Naive B cell (primary cell): ENCODE results near the gene PJA2. TPM values are rescaled to one million over a fixed set of nuclear protein-coding genes. Genes with fewer than 3 reads are reported as not detected.
"Not testable (repeated sequence)": the region's sequence is repeated elsewhere in the genome, so short reads cannot be mapped to it uniquely, and the experiment has no call there.

Experiments
- ATAC-seq, 2 donors: fragments of 150-1000 bp; cut with Tn5 transposase; 2 replicates each; pipeline ENCODE4 v1.10.0; 2021; ENCODE audit warnings: low read depth in 2 of 2, mild to moderate bottlenecking in 2 of 2, moderate library complexity in 2 of 2
- DNase-seq: peaks from one replicate; pipeline ENCODE4 v3.0.0; 2022
- H3K27ac Mint-ChIP-seq, 6 donors: one replicate each; pipeline ENCODE4 v1.8.0; 2020 to 2022; ENCODE audit warnings: mild to moderate bottlenecking in 6 of 6, mixed read lengths in 6 of 6, moderate library complexity in 5 of 6, inconsistent platforms in 2 of 6
- H3K27me3 Mint-ChIP-seq, 3 donors: one replicate each; pipeline ENCODE4 v1.8.0; 2021 to 2022; ENCODE audit warnings: mixed read lengths in 3 of 3, mild to moderate bottlenecking in 1 of 3
- H3K36me3 Mint-ChIP-seq, 2 donors: one replicate each; pipeline ENCODE4 v1.8.0; 2020 to 2022; ENCODE audit warnings: mixed read lengths in 2 of 2, inconsistent platforms in 1 of 2, mild to moderate bottlenecking in 1 of 2
- H3K4me1 Mint-ChIP-seq, 3 donors: one replicate each; pipeline ENCODE4 v1.8.0; 2020 to 2022; ENCODE audit warnings: mixed read lengths in 3 of 3, inconsistent platforms in 1 of 3, mild to moderate bottlenecking in 1 of 3, moderate library complexity in 1 of 3
- H3K4me3 Mint-ChIP-seq, 8 donors: one replicate each; pipeline ENCODE4 v1.8.0; 2020 to 2022; ENCODE audit warnings: mild to moderate bottlenecking in 8 of 8, mixed read lengths in 8 of 8, moderate library complexity in 8 of 8, inconsistent platforms in 2 of 8
- H3K9me3 Mint-ChIP-seq, 7 donors: one replicate each; pipeline ENCODE4 v1.8.0; 2020 to 2022; ENCODE audit warnings: mixed read lengths in 7 of 7, mild to moderate bottlenecking in 5 of 7, inconsistent platforms in 2 of 7, moderate library complexity in 1 of 7
- polyA plus RNA-seq, 6 donors: library from polyadenylated mRNA; unstranded; fragments of 300-500 nt; fragmentation: Illumina TruSeq; gene quantifications; one replicate each; pipeline ENCODE4 v1.2.3, GENCODE V29; 2021; ENCODE audit warnings: low read depth in 6 of 6

Gene PJA2
- polyA plus RNA-seq, 6 donors from 2014 or later: 63.9 to 80.1 (median 66.2) TPM

- H3K4me1 Mint-ChIP-seq: peaks cover 0 to 4% (median 0%) of the 10 kb centered on the region in 3 donors
- H3K4me3 Mint-ChIP-seq: no peak overlapping the region
- H3K36me3 Mint-ChIP-seq: peaks cover 0 to 5% of the 10 kb centered on the region in 2 donors
- peaks cover 0 to 23% (median 9%) of the 10 kb centered on the region in 7 donors for H3K9me3 Mint-ChIP-seq
- H3K27ac Mint-ChIP-seq: peak overlapping the region in 1 of 6 donors; percentile 36
- no peak for DNase-seq
- ATAC-seq: no peak
- H3K27me3 Mint-ChIP-seq: peaks cover 0 to 6% (median 3%) of the 10 kb centered on the region in 3 donors
Observed at GRCh38 chr5:109418712-109419352, 9.1 kb upstream of the PJA2 start.

- no peak for ATAC-seq
- Mint-ChIP-seq H3K27ac (no peak overlapping the region), H3K36me3 (peaks cover 0 to 5% of the 10 kb centered on the region in 2 donors), H3K27me3 (peaks cover 0 to 6% (median 0%) of the 10 kb centered on the region in 3 donors), H3K4me1 (peaks cover 0 to 5% (median 0%) of the 10 kb centered on the region in 3 donors), H3K4me3 (no peak overlapping the region), H3K9me3 (peaks cover 0 to 24% (median 9%) of the 10 kb centered on the region in 7 donors)
- DNase-seq: no peak
Observed at GRCh38 chr5:109416882-109417281, 7.1 kb upstream of the PJA2 start.

GRCh38 chr5:109413921-109414461 is 4.2 kb upstream of the PJA2 start:
- Mint-ChIP-seq H3K9me3 (peaks cover 0 to 24% (median 9%) of the 10 kb centered on the region in 7 donors), H3K4me1 (peaks cover 9 to 14% (median 9%) of the 10 kb centered on the region in 3 donors), H3K4me3 (peak overlapping the region in 1 of 8 donors; percentile 6)
- not testable (repeated sequence) for ATAC-seq, H3K36me3 Mint-ChIP-seq, H3K27ac Mint-ChIP-seq, H3K27me3 Mint-ChIP-seq, DNase-seq

GRCh38 chr5:109413458-109413857 is 3.7 kb upstream of the PJA2 start:
- peaks cover 0 to 24% (median 9%) of the 10 kb centered on the region in 7 donors for H3K9me3 Mint-ChIP-seq
- no peak for DNase-seq
- H3K4me1 Mint-ChIP-seq: peaks cover 9 to 18% (median 11%) of the 10 kb centered on the region in 3 donors
- ATAC-seq: no peak
- peak overlapping the region in 1 of 8 donors; percentile 6 for H3K4me3 Mint-ChIP-seq
- peaks cover 5 to 7% of the 10 kb centered on the region in 2 donors for H3K36me3 Mint-ChIP-seq
- H3K27ac Mint-ChIP-seq: peak overlapping the region in 1 of 6 donors; percentile 68
- peaks cover 0 to 3% (median 0%) of the 10 kb centered on the region in 3 donors for H3K27me3 Mint-ChIP-seq

- Mint-ChIP-seq H3K27me3 (no peaks in the 10 kb centered on the region), H3K36me3 (peaks cover 5 to 7% of the 10 kb centered on the region in 2 donors), H3K4me3 (no peak overlapping the region), H3K27ac (no peak overlapping the region), H3K9me3 (peaks cover 0 to 24% (median 9%) of the 10 kb centered on the region in 7 donors), H3K4me1 (peaks cover 10 to 23% (median 11%) of the 10 kb centered on the region in 3 donors)
- no peak for DNase-seq
- no peak for ATAC-seq
Observed at GRCh38 chr5:109412981-109413402, 3.2 kb upstream of the PJA2 start.

GRCh38 chr5:109411627-109412026 is 1.9 kb upstream of the PJA2 start:
- DNase-seq (no peak), ATAC-seq (no peak)
- peak overlapping the region in 1 of 6 donors; percentile 100 for H3K27ac Mint-ChIP-seq
- peaks cover 0 to 21% (median 9%) of the 10 kb centered on the region in 7 donors for H3K9me3 Mint-ChIP-seq
- H3K4me3 Mint-ChIP-seq: peak overlapping the region in 3 of 8 donors; percentile 25 to 99 (median 92)
- H3K27me3 Mint-ChIP-seq: no peaks in the 10 kb centered on the region
- H3K4me1 Mint-ChIP-seq: peaks cover 22 to 36% (median 22%) of the 10 kb centered on the region in 3 donors
- H3K36me3 Mint-ChIP-seq: peaks cover 5 to 7% of the 10 kb centered on the region in 2 donors

GRCh38 chr5:109411149-109411514 is 1.4 kb upstream of the PJA2 start:
- Mint-ChIP-seq H3K27me3 (no peaks in the 10 kb centered on the region), H3K36me3 (peaks cover 5 to 7% of the 10 kb centered on the region in 2 donors), H3K4me1 (peaks cover 23 to 41% (median 26%) of the 10 kb centered on the region in 3 donors), H3K27ac (peak overlapping the region; percentile 98 to 100 (median 100)), H3K4me3 (peak overlapping the region; percentile 92 to 100 (median 97)), H3K9me3 (peaks cover 0 to 16% (median 9%) of the 10 kb centered on the region in 7 donors)
- no peak for ATAC-seq
- DNase-seq: no peak

- Mint-ChIP-seq H3K36me3 (peaks cover 5 to 7% of the 10 kb centered on the region in 2 donors), H3K27me3 (no peaks in the 10 kb centered on the region), H3K4me1 (peaks cover 23 to 47% (median 29%) of the 10 kb centered on the region in 3 donors), H3K4me3 (peak overlapping the region; percentile 92 to 100 (median 97)), H3K27ac (peak overlapping the region; percentile 98 to 100 (median 100)), H3K9me3 (peaks cover 0 to 11% (median 6%) of the 10 kb centered on the region in 7 donors)
- DNase-seq (peak; percentile 29), ATAC-seq (no peak)
Observed at GRCh38 chr5:109410389-109411148, 795 bp upstream of the PJA2 start.

GRCh38 chr5:109408991-109409843 is 557 bp downstream of the PJA2 start:
- Mint-ChIP-seq H3K27ac (peak overlapping the region; percentile 98 to 100 (median 100)), H3K36me3 (peaks cover 3 to 7% of the 10 kb centered on the region in 2 donors), H3K4me1 (peaks cover 26 to 56% (median 29%) of the 10 kb centered on the region in 3 donors), H3K9me3 (peaks cover 0 to 6% (median 3%) of the 10 kb centered on the region in 7 donors), H3K27me3 (no peaks in the 10 kb centered on the region), H3K4me3 (peak overlapping the region; percentile 92 to 100 (median 97))
- DNase-seq (peak; percentile 89), ATAC-seq (peak; percentile 53 to 60)

GRCh38 chr5:109407913-109408312 is 1.9 kb downstream of the PJA2 start:
- H3K27me3 Mint-ChIP-seq: no peaks in the 10 kb centered on the region
- H3K4me3 Mint-ChIP-seq: peak overlapping the region; percentile 37 to 100 (median 96)
- no peak for ATAC-seq
- no peaks in the 10 kb centered on the region for H3K9me3 Mint-ChIP-seq
- no peak for DNase-seq
- H3K4me1 Mint-ChIP-seq: peaks cover 30 to 60% (median 30%) of the 10 kb centered on the region in 3 donors
- peaks cover 0 to 7% of the 10 kb centered on the region in 2 donors for H3K36me3 Mint-ChIP-seq
- H3K27ac Mint-ChIP-seq: peak overlapping the region; percentile 84 to 100 (median 96)

GRCh38 chr5:109406719-109407118 is 3.1 kb downstream of the PJA2 start:
- Mint-ChIP-seq H3K4me3 (peak overlapping the region in 6 of 8 donors; percentile 2 to 100 (median 53)), H3K4me1 (peaks cover 40 to 72% (median 42%) of the 10 kb centered on the region in 3 donors), H3K36me3 (peaks cover 0 to 7% of the 10 kb centered on the region in 2 donors), H3K9me3 (no peaks in the 10 kb centered on the region), H3K27me3 (no peaks in the 10 kb centered on the region), H3K27ac (peak overlapping the region in 3 of 6 donors; percentile 30 to 100 (median 72))
- DNase-seq (no peak), ATAC-seq (no peak)

GRCh38 chr5:109404428-109404960 is 5.3 kb downstream of the PJA2 start:
- H3K27me3 Mint-ChIP-seq: no peaks in the 10 kb centered on the region
- ATAC-seq: no peak
- peak overlapping the region in 2 of 6 donors; percentile 29 to 31 for H3K27ac Mint-ChIP-seq
- H3K36me3 Mint-ChIP-seq: peaks cover 4 to 12% of the 10 kb centered on the region in 2 donors
- peak overlapping the region in 1 of 8 donors; percentile 37 for H3K4me3 Mint-ChIP-seq
- no peaks in the 10 kb centered on the region for H3K9me3 Mint-ChIP-seq
- peaks cover 45 to 88% (median 55%) of the 10 kb centered on the region in 3 donors for H3K4me1 Mint-ChIP-seq
- DNase-seq: no peak
